Fibroblast of skin of right biceps (primary cell): Measurements from ENCODE around the gene APLP1.
A peak's percentile ranks its signal among the peaks of the same experiment; 100 is the strongest.

Experiments used
- DNase-seq: peaks from one replicate; pipeline ENCODE4 v3.0.0-alpha.2; 2013

APLP1 gene

DNA sequence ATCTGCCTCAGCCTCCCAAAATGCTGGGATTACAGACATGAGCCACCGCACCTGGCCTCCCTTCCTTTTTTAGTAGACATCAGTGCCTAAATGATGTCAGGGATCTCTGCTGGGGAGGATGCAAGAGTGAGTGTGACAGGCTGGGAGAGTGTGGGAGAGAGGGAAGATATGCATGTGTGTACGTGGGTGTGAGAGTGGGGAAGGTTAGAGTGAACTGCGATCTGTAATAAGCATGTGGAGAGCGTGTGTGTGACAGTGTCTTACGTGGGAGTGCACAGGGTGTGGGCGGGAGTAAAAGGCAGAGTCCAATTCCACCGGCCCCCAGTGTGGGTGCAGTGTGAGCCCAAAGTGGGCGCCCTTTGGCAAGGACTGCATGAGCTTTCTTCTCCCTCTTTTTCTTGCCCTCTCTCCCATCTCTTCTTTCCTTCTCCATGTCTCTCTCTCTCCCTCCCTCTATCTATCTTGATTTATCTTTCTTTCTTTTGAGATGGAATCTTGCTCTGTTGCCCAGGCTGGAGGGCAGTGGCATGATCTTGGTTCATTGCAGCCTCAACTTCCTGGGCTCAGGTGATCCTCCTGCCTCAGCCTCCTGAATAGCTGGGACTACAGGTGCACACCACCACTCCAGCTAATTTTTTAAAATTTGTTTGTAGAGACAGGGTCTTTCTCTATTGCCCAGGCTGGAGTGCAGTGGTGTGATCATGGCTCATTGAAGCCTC lies 15.2 kb upstream of the APLP1 start:
- DNase-seq, result no peak

DNA sequence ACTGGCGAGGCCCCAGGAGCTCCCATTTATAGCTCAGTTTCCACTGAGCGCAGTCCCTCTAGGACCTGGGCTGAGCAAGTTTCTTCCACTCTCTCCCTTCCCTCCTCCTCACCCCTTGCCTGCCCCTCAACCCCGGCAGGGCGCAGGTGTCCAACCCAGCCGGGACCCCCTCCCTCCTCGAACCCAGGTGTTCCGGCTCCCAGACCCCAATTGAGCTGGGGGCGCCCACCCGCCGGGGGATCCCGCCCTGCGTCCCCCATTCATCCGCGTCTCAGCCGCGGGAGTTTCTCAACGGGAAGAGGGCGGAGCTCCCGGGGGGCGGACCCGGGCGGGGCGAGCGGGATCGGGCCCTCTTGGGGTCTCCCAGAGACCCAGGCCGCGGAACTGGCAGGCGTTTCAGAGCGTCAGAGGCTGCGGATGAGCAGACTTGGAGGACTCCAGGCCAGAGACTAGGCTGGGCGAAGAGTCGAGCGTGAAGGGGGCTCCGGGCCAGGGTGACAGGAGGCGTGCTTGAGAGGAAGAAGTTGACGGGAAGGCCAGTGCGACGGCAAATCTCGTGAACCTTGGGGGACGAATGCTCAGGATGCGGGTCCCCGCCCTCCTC lies 11.7 kb upstream of the APLP1 start, which contains the start of gene KIRREL2:
KIRREL2 (plus strand) TSS at position 366 of the 604 bp plus-strand sequence; CDS start at position 575, 209 bp downstream.
- DNase-seq, result no peak

DNA sequence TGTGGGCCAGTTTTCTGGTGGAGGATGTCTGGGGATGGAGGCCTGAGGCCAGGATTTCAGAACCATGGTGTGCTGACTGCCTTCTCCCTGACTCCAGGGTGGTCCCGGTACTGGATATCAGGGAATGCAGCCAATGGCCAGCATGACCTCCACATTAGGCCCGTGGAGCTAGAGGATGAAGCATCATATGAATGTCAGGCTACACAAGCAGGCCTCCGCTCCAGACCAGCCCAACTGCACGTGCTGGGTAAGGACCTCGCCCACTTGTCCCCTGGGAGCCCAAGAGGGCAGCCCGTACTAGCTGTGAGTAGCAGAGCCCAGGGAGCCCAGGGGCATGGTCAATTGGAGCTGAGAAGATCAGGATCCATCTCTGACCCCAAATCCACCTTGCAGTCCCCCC lies 10.1 kb upstream of the APLP1 start:
- no peak for DNase-seq

GRCh38 chr19:35859414-35859813 lies 9.0 kb upstream of the APLP1 start:
- no peak for DNase-seq

GRCh38 chr19:35860436-35860817 lies 7.9 kb upstream of the APLP1 start:
- DNase-seq, result no peak

DNA sequence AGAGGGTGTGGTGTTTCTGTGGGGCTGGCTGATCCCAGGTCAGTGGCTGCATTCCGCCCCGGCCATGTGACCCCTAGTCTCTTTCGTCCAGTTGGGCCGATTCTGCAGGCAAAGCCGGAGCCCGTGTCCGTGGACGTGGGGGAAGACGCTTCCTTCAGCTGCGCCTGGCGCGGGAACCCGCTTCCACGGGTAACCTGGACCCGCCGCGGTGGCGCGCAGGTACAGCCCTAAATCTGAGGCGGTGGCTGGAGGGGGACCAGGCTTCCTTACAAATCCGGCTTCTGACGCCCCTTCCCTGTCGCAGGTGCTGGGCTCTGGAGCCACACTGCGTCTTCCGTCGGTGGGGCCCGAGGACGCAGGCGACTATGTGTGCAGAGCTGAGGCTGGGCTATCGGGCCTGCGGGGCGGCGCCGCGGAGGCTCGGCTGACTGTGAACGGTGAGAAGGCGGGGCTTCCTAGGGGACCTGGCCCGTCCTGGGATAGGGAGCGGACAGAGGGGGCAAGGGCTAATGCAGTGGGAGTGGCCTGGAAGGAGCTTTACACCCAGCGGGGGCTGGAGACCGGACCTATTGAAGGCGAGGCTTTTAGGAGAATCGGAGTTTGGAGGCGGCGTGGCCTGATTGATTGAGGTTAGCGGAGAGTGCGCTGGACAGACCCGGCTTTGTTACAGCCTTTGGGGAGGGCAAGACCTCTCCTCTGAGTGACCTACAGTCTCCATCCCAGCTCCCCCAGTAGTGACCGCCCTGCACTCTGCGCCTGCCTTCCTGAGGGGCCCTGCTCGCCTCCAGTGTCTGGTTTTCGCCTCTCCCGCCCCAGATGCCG lies 7.3 kb upstream of the APLP1 start:
- DNase-seq, result no peak

- no peak for DNase-seq
Measured at GRCh38 chr19:35861640-35862160, 6.7 kb upstream of the APLP1 start.

- DNase-seq, result no peak
Measured at GRCh38 chr19:35862528-35862927, 5.8 kb upstream of the APLP1 start.

DNA sequence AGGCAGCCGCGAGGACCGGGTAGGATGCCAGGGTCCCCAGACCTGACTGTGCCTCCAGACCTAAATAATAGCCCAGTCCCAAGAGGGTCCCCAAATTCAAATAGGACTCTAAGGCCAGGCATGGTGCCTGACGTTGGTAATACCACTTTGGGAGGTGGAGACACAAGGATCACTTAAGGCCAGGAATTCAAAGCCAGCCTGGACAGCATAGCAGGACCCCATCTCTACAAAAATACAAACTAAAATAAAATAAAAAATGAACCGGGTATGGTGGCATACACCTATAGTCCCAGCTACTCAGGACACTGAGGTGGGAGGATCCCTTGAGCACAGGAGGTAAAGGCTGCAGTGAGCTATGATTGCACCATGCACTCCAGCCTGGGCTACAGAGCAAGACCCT lies 5.4 kb upstream of the APLP1 start:
- DNase-seq, result no peak

DNA sequence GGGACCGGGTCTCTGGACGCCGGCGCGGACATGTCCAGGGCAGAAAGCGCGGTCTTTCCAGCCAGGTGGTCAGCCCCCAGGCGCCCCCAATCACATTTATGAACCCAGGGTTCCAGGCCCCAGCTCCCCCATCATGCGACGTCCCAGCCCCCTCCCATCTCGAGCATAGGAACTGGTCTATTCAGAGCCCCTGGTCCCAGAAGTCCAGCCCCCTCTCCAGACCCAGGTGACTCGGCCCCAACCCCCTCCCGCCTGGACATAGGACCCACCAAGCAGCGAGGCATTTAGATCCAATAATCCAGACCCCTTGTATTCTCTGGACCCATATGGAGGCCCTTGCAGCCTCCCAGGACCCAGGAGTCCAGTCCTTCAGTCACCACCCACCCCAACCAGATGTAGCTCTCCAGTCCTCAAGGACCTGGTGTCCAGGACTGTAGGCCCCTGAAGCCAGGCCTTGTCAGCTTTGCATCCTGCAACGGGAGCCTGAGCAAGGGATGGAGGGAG lies 501 bp downstream of the APLP1 start:
- no peak for DNase-seq

DNA sequence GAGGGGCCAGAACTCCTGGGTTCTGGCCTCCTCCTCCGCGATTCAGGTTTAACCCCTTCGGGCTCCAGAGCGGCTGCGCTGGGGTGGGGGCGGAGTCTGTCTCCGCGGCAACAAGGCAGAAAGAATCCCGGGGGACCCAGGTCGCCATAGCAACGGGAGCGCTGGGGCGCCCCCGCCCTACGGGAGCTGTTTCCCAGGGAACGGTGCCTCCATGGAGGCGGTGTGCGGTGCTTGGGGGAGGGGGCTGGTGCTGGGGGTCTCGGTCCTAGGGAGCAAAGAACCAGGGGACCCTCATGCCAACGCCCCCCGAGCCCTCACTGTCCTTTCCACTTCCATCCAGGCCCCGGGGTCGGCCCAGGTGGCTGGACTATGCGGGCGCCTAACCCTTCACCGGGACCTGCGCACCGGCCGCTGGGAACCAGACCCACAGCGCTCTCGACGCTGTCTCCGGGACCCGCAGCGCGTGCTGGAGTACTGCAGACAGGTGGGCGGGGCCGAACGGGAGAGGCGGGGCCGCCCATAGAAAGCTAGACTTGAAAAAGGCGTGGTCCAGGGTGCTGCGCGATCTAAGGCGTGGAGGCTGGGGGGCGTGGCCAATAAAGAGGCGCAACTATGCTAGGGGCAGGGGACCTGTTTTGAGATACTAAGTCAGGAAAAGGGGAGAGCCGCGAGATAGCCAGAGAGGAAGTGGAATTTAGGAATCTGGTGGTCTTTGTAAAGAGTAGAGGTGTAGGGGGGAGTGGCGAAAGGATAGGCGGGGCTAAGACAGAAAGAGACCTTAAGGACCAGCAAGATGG lies 1.2 kb downstream of the APLP1 start:
- peak; percentile 68 for DNase-seq

- peak; percentile 40 for DNase-seq
Measured at GRCh38 chr19:35870124-35870736, 1.9 kb downstream of the APLP1 start.

DNA sequence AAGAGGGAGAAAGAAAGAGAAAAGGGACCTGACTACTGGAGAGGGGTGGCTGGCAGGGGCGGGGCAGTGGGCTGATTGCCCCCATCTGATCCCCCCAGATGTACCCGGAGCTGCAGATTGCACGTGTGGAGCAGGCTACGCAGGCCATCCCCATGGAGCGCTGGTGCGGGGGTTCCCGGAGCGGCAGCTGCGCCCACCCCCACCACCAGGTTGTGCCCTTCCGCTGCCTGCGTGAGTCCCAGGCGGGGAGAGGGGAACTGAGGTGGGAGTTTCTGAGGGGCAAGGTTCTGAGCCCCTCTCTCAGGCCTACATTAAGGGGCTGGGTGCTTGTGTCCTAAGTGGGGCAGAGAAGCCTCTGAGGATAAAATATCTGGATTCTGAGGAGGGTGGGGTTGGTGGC lies 2.4 kb downstream of the APLP1 start:
- DNase-seq, result no peak

GRCh38 chr19:35871611-35872010 lies 3.2 kb downstream of the APLP1 start:
- no peak for DNase-seq

GRCh38 chr19:35872180-35872579 lies 3.8 kb downstream of the APLP1 start:
- no peak for DNase-seq

DNA sequence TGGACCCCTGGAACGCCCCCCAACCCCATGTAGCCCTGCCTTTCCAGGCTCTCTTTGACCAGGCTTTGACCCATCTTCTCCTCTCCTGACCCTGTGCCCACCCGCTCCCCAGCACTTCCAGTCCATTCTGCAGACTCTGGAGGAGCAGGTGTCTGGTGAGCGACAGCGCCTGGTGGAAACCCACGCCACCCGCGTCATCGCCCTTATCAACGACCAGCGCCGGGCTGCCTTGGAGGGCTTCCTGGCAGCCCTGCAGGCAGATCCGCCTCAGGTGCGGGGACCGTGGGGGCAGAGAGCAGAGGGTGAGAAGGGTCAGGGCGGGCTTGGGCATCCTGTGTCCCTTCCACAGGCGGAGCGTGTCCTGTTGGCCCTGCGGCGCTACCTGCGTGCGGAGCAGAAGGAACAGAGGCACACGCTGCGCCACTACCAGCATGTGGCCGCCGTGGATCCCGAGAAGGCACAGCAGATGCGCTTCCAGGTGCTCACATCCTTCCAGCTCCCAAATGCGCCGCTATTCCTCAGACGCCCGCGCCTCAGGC lies 6.1 kb downstream of the APLP1 start:
- no peak for DNase-seq

- no peak for DNase-seq
Measured at GRCh38 chr19:35879068-35879467, 10.7 kb downstream of the APLP1 start.

DNA sequence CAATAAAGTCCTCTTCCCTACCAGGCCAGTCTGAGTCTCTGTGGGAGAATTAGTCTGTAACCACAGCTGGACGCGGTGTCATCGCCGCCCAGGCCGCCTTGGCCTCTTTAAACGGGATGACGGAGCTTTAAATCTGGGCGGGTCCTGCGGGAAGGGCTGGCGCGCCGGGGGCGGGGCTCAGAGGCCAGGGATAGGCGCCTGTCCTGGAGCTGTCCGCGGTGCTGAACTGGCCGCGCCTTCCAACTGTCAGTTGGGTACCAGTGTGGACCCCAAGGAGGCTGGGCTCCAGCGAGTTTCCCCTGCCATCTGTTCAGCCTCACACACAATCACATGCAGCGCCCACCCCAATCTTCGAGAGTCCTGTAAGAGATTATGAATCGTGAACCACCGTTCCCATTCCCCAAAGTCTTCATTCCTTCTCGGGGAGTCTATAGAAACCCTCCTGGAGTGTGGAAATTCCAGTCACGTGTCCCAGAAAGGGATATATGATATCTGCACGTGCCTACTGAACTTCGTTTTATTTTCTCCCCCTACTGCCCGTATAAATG lies 11.5 kb downstream of the APLP1 start:
- peak; percentile 86 for DNase-seq

DNA sequence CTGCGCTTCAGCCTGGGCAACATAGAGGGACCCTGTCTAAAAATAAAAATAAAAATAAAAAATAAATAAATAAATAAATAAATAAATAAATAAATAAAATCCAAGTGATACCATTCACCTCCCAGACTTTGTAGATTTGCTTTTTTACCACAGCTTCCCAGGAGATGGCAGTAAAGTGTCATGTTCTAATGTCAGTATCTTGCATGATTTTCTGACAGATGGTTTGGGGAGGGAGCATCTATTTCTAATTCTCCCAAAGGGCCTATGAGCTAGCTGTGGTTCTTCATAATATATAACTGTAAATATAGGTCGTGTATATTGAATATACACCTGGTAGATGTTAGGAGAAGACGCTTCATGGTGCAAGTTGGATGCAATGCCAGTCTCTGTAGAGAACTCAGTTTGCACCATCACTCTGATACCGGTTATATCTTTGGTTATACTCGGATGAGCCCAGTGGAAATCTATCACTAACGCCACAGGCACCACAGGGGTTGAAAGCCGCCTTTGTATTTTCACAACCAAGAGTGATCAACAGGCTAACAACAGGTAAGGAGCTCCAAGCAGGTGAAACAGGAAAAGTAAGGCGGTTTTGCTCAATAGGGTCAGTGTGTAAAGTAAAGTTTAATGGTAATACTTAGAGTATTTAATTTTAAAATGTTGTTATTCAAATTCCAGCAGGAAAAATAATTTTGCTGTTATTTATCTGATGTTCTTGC lies 13.9 kb downstream of the APLP1 start:
- peak; percentile 75 for DNase-seq

DNA sequence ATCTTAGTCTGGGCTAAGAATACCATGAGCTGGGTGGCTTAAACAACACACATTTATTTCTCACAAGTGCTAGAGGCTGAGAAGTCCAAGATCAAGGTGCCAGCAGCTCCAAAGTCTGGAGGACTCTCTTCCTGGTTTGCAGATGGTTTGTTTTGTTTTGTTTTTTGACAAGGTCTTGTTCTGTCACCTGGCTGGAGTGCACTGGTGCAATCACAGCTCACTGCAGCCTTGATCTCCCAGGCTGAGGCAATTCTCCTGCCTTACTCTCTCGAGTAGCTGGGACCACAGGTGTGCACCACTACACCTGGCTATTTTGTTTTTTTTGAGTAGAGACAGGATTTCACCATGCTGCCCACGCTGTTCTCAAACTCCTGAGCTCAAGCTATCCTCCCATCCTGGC lies 15.5 kb downstream of the APLP1 start:
- no peak for DNase-seq

DNA sequence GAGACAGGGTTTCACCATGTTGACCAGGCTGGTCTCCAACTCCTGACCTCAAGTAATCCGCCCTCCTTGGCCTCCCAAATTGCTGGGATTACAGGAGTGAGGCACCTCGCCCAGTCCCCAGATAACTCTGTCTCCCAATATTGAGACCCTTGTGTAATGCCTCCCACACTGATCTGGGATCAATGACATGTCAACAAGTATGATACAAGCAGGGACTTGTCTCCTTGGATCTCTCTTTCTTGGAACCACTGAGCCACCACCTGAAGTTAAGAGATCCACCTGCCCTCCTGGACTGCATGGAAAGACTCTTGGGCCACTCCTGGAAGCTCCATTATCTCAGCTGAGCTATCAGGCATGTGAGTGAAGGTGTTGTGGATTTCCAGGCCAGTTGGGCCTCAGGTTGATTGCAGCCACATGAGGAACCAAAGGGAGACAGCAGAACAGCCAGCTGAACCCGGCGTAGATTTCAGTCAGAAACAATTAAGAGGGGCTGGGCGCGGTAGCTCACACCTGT lies 16.9 kb downstream of the APLP1 start:
- no peak for DNase-seq
